OCI-LY3 (cell line): ENCODE measurements around the gene DCUN1D2.

ENCODE experiments used
- CTCF ChIP-seq: fragments of 200-600, 300-600 bp; sonication (generic); IDR thresholded peaks from 2 replicates; pipeline ENCODE4 v1.5.1; 2014; ENCODE audit warnings: antibody characterized with exemption, low read length, low read depth
- EZH2phosphoT487 ChIP-seq: fragments of 200-600 bp; shearing (Covaris generic); IDR thresholded peaks from 2 replicates; pipeline ENCODE4 v1.6.1; 2018; ENCODE audit warnings: antibody characterized with exemption, mixed run types, low read depth

GRCh38 chr13:113508521-113509254 lies 18.2 kb upstream of the DCUN1D2 start:
- TF ChIP-seq CTCF: no peak
- no peak for TF ChIP-seq EZH2phosphoT487
